Measurements from ENCODE around the gene INPP5D. TPM values are rescaled to one million over a fixed set of nuclear protein-coding genes. Genes with fewer than 3 reads are reported as not detected.

Gene INPP5D
- total and polyA plus RNA-seq, 2 of the 13 experiments (the other 11 are each of a cell fraction or from before 2014, with no cell fraction given): 16.7 to 18.0 TPM

GRCh38 chr2:233063976-233064411, 3.9 kb downstream of the INPP5D start (continued):
- no peak for TF ChIP-seq CTCF (CRISPR knock-in tag; IDR thresholded peaks at IDR 0.05)
- TF ChIP-seq ZMYM2 (CRISPR knock-in tag; IDR thresholded peaks at IDR 0.05): peak; percentile 24; the same call in 1 of the 2 replicates
- TF ChIP-seq RARG (CRISPR knock-in tag; IDR thresholded peaks at IDR 0.05; ENCODE audit: low read depth): no peak
- no peak for TF ChIP-seq YEATS2 (CRISPR knock-in tag; IDR thresholded peaks at IDR 0.05; ENCODE audit: borderline replicate concordance)
- no peak for TF ChIP-seq TP53 (CRISPR knock-in tag; conservative IDR thresholded peaks at IDR 0.05)
- TF ChIP-seq ZNF609 (CRISPR knock-in tag; IDR thresholded peaks at IDR 0.05; ENCODE audit: borderline replicate concordance): 0 out of 2 replicates have a peak, but pooled peaks have one; percentile 23
- TF ChIP-seq FOXO1 (CRISPR knock-in tag; IDR thresholded peaks at IDR 0.05): no peak
- TF ChIP-seq PAXIP1 (CRISPR knock-in tag; conservative IDR thresholded peaks at IDR 0.05): no peak
- TF ChIP-seq BRF2 (CRISPR knock-in tag; IDR thresholded peaks at IDR 0.05): no peak
- TF ChIP-seq RXRB (CRISPR knock-in tag; IDR thresholded peaks at IDR 0.05; ENCODE audit: borderline replicate concordance): no peak
- no peak for TF ChIP-seq TBL1XR1 (IDR thresholded peaks at IDR 0.05; ENCODE audit: borderline replicate concordance, low read length, partially characterized antibody)
- peak; percentile 47 for TF ChIP-seq HNF4G (IDR thresholded peaks at IDR 0.05; ENCODE audit: borderline replicate concordance, low read depth, low read length)
- no peak for TF ChIP-seq HNF4G (CRISPR knock-in tag; IDR thresholded peaks at IDR 0.05; ENCODE audit: borderline replicate concordance, low read depth)
- no peak for TF ChIP-seq CBX5 (CRISPR knock-in tag; IDR thresholded peaks at IDR 0.05; ENCODE audit: borderline replicate concordance)
